OCI-LY3 (cell line): ENCODE results near the gene TRMT10A.

ENCODE experiments used
- CTCF ChIP-seq: fragments of 200-600, 300-600 bp; sonication (generic); IDR thresholded peaks from 2 replicates; pipeline ENCODE4 v1.5.1; 2014; ENCODE audit warnings: antibody characterized with exemption, low read length, low read depth
- EZH2phosphoT487 ChIP-seq: fragments of 200-600 bp; shearing (Covaris generic); IDR thresholded peaks from 2 replicates; pipeline ENCODE4 v1.6.1; 2018; ENCODE audit warnings: antibody characterized with exemption, mixed run types, low read depth

DNA sequence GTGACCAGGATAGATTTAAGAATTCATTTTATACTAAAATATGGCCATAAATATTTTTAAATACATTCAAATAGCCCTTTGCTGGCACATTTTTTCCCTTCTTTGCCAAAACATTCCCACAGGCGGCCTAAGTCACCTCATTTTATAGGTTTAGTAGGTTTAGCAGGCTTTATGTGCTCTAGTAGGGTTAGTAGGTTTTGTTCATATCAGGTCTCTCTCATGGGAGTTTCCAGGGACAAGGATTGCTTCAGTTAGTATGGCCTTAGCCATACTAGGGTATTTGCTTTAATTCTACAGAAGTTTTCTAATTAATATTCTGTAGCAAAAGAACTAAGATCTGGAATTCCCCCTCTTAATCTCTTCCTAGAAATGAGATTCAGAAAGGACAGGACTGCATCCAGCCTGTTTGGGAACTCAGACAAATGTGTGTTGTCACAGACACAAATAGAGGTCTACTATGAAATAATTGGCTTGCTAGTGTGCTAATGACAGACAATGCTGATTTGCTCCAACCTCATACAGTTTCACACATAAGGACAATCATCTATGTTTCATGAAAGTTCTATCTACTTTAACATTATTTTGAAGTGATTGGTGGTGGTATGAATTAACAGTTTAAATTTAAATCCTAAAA is 10.0 kb upstream of the TRMT10A start:
- TF ChIP-seq CTCF: no peak
- TF ChIP-seq EZH2phosphoT487: no peak
